T47D (cell line): ENCODE data around the gene CMIP.

Experiments used
- DNase-seq, 2 experiments: peaks; one replicate each; pipeline versions ENCODE4 v3.0.0 to v3.0.0-alpha.2; 2011 to 2012; ENCODE audit warnings: low read depth in 1 of 2, low spot score in 1 of 2
- JUND ChIP-seq: IDR thresholded peaks from 2 replicates; pipeline ENCODE4 v1.6.1; 2012; ENCODE audit warnings: low read depth
- in situ Hi-C: cut with HindIII; loops from 2 replicates; pipeline ENCODE4 v1.10.0; 2016; ENCODE audit warnings: low sequenced_read_pairs, low pct_unique_long_range_greater_than_20kb

CMIP gene

DNA sequence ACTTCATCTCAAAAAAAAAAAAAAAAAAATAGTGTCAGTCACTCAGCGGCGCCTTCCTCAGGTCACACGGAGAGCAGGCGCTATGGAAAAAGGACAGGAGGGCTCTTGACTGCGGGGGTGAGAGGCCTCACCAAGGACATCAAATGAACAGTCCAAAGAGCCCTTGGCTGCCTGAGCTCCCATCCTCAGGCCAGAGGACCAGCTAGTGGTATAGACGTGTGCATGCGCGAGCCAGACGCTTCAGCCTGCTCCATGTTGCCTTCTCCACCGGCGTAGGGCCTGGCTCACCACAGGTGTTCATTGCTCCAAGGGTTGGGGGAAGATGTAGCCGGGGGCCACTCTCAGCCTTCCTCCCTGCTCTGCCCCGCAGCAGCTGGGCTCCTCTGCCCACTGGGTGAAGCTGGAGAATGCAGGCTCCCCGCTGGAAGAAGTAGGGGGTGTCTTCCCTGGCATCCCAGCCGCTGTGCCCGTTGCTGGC, 268.7 kb downstream of the CMIP start:
- no peak for DNase-seq
- TF ChIP-seq JUND, result no peak
- in situ Hi-C loops, result no loop called here

DNA sequence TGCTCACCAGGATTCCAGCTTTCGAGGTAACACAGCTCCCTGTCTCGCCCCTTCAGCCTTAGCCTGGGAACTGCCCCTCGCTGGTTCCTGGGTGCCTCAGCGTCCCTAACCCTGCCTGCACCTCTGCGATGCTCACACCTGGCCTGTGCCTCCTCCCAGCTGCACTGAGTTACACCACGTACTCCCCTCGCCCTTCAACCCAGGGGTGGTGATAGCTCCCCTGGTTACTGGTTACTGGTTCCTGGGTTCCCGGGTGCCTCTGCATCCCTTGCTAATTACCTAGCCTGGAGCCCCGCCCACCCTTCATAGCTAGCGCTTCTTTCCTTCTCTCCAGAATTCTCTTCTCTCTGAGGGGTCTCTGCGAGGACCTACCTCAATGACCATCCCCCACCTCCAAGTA, 269.2 kb downstream of the CMIP start:
- no peak for TF ChIP-seq JUND
- in situ Hi-C loops, result no loop called here
- no peak for DNase-seq

DNA sequence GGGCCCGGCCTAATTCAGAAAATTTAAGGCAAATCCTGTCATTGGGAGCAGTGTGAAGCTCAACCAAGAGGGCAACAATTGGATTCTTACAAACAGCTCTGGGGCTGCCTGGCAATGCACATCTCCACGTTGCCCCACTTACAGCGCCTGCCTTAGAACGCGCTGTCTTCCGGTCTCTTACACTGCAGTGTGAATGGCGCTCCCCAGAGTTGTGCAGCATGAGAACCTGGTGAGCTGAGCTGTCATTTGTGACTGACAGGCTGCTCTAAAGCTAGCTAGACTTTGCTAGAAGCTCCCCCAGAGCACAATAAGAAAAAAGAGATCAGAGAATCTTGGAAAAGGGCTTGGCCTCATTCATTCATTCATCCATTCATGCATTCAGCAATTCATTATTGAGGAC, 270.0 kb downstream of the CMIP start:
- TF ChIP-seq JUND, result no peak

DNA sequence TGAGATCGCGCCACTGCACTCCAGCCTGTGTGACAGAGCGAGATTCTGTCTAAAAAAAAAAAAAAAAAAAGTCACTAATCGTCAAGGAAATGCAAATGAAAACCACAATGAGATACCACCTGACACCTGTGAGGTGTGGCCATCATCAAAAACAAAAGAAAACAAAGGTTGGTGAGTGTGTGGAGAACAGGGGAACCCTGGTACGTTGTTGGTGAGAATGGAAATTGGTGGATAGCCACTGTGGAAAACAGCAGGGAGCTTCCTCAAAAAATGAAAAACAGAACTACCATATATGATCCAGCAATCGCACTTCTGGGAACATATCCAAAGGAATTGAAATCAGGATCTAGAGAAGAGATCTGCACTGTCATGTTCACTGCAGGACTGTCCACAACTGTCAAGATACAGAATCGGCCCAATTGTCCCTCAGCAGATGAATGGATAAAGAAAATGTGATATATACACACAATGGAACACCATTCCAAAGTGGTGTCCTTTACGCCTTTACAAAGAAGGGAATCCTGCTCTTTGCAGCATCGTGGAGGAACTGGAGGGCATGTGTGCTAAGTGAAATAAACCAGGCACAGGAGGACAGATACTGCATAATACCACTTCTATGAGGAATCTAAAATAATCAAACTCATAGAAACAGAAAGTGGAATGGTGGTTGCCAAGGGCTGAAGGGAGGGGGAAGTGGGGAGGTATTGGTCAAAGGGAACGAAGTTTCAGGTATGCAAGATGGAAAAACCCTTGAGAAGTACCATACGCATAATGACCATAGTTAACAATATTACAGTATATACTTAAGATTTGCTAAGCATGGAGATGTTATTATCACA, 271.0 kb downstream of the CMIP start:
- in situ Hi-C loops, result no loop called here
- no peak for TF ChIP-seq JUND
- DNase-seq, result no peak

More for the DNA sequence above, 270.0 kb downstream of the CMIP start:
- in situ Hi-C loops, result no loop called here
- no peak for DNase-seq

DNA sequence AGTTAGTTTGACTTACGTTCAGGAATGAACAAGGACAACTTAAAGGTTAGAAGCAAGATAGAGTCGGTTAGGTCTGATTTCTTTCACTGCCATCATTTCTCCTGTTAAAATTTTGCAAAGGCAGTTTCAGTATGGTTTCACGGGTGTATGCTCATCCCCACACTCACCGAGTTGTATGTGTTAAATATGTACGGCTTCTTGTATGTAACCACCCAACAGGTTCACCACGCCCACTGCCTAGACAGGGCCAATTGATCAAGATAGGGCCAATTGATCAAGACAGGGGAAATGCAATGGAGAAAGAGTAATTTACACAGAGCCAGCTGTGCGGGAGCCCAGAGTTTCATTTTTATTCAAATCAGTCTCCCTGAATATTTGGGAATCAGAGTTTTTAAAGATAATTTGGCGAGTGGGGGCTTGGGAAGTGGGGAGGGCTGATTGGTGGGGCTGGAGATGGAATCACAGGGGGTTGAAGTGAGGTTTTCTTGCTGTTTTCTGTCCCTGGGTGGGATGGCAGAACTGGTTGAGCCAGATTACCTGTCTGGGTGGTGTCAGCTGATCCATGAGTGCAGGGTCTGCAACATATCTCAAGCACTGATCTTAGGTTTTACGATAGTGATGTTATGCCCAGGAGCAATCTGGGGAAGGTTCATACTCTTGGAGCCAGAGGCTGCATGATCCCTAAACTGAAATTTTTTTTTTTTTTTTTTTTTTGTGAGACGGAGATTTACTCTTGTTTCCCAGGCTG, 272.0 kb downstream of the CMIP start:
- TF ChIP-seq JUND, result no peak
- in situ Hi-C loops, result no loop called here
- DNase-seq, result no peak

DNA sequence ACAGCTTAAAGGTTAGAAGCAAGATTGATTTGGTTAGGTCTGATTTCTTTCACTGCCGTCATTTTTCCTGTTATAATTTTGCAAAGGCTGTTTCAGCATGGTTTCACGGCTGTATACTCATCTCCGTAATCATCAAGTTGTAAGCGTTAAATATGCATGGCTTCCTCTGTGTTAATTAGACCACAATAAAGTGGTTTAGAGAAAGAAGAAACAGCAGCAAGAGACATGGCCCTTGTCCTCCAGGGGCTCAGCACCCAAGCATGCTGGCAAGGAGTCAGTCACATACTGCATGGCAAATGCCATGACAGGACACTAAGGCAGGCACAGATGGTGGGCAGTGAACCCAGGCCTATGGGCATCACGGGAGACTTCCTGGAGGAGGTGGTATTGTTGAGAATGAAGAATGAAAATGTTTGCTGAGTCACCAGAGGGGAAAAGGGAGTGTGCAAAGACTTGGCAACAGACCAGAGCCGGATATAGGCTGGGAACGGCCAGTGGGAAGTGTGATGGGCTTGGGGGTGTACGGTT, 273.1 kb downstream of the CMIP start:
- TF ChIP-seq JUND, result no peak
- DNase-seq, result no peak
- in situ Hi-C loops, result no loop called here

DNA sequence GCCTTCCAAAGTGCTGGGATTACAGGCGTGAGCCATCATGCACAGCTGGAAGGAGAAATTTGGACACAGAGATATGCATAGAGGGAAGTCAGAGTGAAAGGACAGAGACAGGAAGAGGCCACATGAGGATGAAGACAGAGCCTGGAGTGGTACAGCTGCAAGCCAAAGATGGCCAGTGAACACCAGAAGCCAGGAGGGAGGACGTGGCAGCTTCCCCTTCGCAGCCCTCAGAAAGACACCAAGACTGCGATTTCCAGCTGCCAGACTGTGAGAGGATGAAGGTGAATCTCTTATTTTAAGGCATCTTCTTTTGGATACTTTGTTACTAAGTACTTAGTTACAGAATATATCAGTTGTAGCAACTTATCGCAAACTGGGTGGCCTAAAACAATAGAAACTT, 274.0 kb downstream of the CMIP start:
- in situ Hi-C loops, result no loop called here
- no peak for TF ChIP-seq JUND
- no peak for DNase-seq

DNA sequence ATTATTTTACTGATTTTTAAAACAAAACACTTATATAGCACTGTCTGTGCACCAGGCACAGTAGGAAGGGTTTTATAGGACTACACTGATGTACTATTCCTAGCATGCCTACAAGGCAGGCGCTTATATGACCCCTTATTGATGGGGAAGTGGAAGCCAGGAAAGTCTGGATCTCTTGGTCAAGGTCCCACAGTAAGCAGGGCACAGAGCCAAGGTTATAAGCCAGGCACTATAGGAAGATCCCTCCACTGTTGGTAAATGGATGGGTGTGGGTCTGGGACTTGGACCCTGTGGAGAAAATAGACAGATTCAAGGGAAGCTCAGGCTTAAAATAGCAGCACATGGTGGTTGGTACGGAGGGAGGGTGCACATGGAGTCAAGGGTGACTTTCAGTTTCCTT, 275.4 kb downstream of the CMIP start:
- in situ Hi-C loops, result no loop called here
- TF ChIP-seq JUND, result no peak
- no peak for DNase-seq

DNA sequence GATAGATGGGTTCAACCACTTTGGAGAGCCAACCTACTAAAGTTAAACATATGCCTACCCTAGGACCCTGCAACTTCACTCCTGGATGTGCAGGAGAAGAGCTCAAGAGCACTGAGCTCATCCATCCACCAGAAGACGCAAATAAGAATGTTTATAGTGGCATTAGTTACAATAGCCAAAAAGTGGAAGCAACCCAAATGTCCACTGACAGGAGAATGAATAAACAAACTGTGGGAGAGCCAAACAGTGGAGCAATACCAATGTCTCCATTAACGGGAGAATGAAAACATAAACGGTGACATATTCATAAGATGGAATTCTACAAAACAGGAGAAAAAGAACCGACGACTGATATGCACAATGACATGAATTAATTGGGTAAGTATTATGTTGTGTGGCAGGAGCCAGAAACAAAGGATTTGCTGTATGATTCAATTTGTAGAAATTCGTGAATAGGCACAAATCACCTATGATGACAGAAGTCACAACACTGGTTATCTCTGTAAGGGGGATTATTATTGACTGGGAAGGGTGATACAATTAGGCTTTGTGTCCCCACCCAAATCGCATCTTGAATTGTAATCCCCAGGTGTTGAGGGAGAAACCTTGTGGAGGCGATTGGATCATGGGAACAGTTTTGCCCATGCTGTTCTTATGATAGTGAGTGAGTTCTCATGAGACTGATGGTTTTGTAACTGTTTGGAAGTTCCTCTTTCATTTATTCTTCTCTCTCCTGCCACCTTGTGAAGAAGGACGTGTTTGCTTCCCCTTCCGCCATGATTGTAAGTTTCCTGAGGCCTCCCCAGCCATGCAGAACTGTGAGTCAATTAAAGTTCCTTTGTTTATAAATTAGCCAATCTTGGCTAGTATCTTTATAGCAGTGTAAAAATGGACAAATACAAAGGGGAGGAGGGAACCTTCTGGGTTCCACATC, 276.6 kb downstream of the CMIP start:
- in situ Hi-C loops, result no loop called here
- no peak for DNase-seq

DNA sequence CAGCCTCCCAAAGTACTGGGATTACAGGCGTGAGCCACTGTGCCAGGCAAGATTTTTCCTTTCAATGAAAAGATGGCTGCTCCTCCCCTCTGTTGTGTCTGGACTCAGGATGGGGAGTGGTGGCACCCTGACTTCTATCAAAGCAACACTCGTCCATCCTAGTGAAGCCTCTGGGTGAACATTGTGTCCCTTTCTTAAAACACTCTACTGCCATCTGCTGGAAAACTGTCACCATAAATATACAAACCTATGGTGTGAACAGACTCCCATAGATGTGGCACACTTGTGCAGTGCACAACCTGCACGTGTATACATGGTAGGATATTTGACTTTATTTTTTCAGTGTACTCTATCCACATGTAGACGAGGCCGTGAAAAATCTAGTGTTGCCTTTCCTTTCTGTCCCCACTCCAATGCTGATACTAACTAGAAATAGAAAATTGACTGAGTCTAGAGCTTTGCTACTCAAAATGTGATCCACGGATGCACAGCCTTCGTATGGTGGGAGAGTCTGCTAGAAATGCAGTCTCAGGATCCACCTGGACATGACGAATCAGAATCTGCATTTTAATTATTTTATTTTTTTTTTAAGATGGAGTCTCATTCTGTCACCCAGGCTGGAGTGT, 278.6 kb downstream of the CMIP start:
- DNase-seq, result peak; percentile 72 to 91
- no peak for TF ChIP-seq JUND
- in situ Hi-C loops, result no loop called here

More for the DNA sequence above, 276.6 kb downstream of the CMIP start:
- TF ChIP-seq JUND, result no peak

DNA sequence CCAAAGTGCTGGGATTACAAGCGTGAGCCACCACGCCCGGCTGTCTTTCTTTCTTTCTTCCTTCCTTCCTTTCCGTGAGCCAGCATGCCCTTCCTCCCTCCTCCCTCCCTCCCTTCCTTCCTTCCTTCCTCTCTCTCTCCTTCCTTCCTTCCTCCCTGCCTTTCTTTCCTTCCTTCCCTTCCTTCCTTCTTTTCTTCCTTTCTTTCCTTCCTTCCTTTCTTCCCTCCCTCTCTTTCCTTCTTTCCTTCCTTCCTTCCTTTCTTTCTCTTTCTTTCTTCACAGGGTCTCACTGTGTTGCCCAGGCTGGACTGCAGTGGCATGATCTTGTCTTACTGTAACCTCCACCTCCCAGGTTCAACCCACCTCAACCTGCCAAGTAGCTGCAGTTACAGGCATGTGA, 283.8 kb downstream of the CMIP start:
- no peak for TF ChIP-seq JUND
- DNase-seq, result no peak
- in situ Hi-C loops, result no loop called here

DNA sequence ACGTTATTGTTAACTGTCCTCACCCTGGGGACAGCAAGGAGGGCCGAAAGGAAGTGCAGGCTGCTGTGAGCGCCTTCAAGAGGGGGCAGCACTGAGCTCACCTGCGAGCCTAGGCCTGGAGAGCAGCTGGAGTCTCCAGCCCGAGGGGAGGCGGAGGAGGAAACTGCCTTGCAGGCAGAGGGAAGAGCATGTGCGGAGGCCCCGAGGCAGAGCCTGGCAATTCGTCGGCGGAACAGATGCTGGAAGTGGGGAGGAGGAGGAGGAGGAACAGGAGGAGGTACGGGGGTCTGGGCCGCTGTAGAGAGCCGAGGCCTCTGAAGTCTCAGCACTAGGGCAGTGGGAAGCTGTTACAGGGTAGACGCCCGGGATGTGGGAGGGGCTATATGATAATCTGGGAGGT, 284.8 kb downstream of the CMIP start:
- DNase-seq, result no peak
- no peak for TF ChIP-seq JUND
- in situ Hi-C loops, result no loop called here
